Neural cell (in vitro differentiated cells): ENCODE measurements around the gene MERTK. TPM values are rescaled to one million over a fixed set of nuclear protein-coding genes. Genes with fewer than 3 reads are reported as not detected.
A peak's percentile ranks its signal among the peaks of the same experiment; 100 is the strongest.
"Not testable (repeated sequence)": the region's sequence is repeated elsewhere in the genome, so short reads cannot be mapped to it uniquely, and the experiment has no call there.

Source experiments
- H2AFZ ChIP-seq: fragments of 200-600, 300-800 bp; sonication (generic), shearing (Covaris generic); 2 replicates; pipeline ENCODE4 v1.6.0; 2014; ENCODE audit warnings: low read depth, mild to moderate bottlenecking, antibody characterized with exemption, low read length, moderate library complexity
- H3F3A ChIP-seq: fragments of 200-600 bp; shearing (Covaris generic); 2 replicates; pipeline ENCODE4 v1.6.1; 2016; ENCODE audit warnings: mild to moderate bottlenecking, moderate library complexity, mixed read lengths, antibody characterized with exemption, low read length; ENCODE audit not compliant: insufficient read depth, poor library complexity, severe bottlenecking
- H3K27ac ChIP-seq: fragments of 200-600, 300-800 bp; sonication (generic), shearing (Covaris generic); 2 replicates; pipeline ENCODE4 v1.5.1; 2014; ENCODE audit warnings: mild to moderate bottlenecking, low read length, moderate library complexity
- H3K27me3 ChIP-seq: fragments of 300-800, 200-600 bp; sonication (generic), shearing (Covaris generic); 2 replicates; pipeline ENCODE4 v1.6.0; 2014; ENCODE audit warnings: mild to moderate bottlenecking, low read depth, low read length, moderate library complexity; ENCODE audit not compliant: insufficient read depth
- H3K36me3 ChIP-seq: fragments of 300-800, 200-600 bp; sonication (generic), shearing (Covaris generic); 2 replicates; pipeline ENCODE4 v1.5.1; 2014; ENCODE audit warnings: mild to moderate bottlenecking, antibody characterized with exemption, low read length, moderate library complexity; ENCODE audit not compliant: insufficient read depth
- H3K4me2 ChIP-seq: fragments of 300-800, 200-600 bp; sonication (generic), shearing (Covaris generic); 2 replicates; pipeline ENCODE4 v1.6.0; 2014; ENCODE audit warnings: mild to moderate bottlenecking, low read length
- H3K4me3 ChIP-seq: fragments of 300-800, 200-600 bp; sonication (generic), shearing (Covaris generic); 2 replicates; pipeline ENCODE4 v1.5.1; 2014; ENCODE audit warnings: mild to moderate bottlenecking, low read length, moderate library complexity
- H3K79me2 ChIP-seq: fragments of 200-600 bp; shearing (Covaris generic); replicated peaks from 2 replicates; pipeline ENCODE4 v1.6.0; 2014; ENCODE audit warnings: mild to moderate bottlenecking, low read length, moderate library complexity; ENCODE audit not compliant: insufficient read depth
- H3K9ac ChIP-seq: fragments of 300-800, 200-600 bp; sonication (generic), shearing (Covaris generic); 2 replicates; pipeline ENCODE4 v1.6.1; 2016; ENCODE audit warnings: mild to moderate bottlenecking, low read length, mixed read lengths
- H3K9me2 ChIP-seq: fragments of 200-600 bp; shearing (Covaris generic); 2 replicates; pipeline ENCODE4 v1.6.1; 2016; ENCODE audit warnings: mild to moderate bottlenecking, low read length, mixed read lengths; ENCODE audit not compliant: insufficient read depth
- H3K9me3 ChIP-seq: fragments of 200-600, 300-800 bp; sonication (generic), shearing (Covaris generic); 2 replicates; pipeline ENCODE4 v1.6.1; 2016; ENCODE audit warnings: mild to moderate bottlenecking, mixed run types, low read length, moderate library complexity, mixed read lengths
- H4K20me1 ChIP-seq: fragments of 200-600 bp; shearing (Covaris generic); 2 replicates; pipeline ENCODE4 v1.6.1; 2016; ENCODE audit warnings: mild to moderate bottlenecking, mixed run types; ENCODE audit not compliant: insufficient read depth
- CTCF ChIP-seq: fragments of 450-650 bp; IDR thresholded peaks from 2 replicates; pipeline ENCODE4 v1.5.1; 2014; ENCODE audit warnings: antibody characterized with exemption, mild to moderate bottlenecking, moderate library complexity; ENCODE audit not compliant: poor library complexity, severe bottlenecking
- MXI1 ChIP-seq: fragments of 450-650 bp; conservative IDR thresholded peaks from 2 replicates; pipeline ENCODE4 v1.6.1; 2014; ENCODE audit warnings: antibody characterized with exemption, mild to moderate bottlenecking; ENCODE audit not compliant: poor library complexity, severe bottlenecking
- POLR2AphosphoS5 ChIP-seq: IDR thresholded peaks from 2 replicates; pipeline ENCODE4 v1.6.1; 2012
- TAF1 ChIP-seq: IDR thresholded peaks from 2 replicates; pipeline ENCODE4 v1.6.1; 2012; ENCODE audit warnings: low read depth
- polyA plus RNA-seq: library from polyadenylated mRNA; depleted of rRNA; stranded (reverse); fragments of >200 nt; gene quantifications from 2 replicates; pipeline ENCODE4 v1.2.3, GENCODE V29; 2014
- TF ChIP-seq, protein P1 (sequence below): IDR thresholded peaks from 2 replicates; pipeline ENCODE4 v1.6.1; 2012; ENCODE audit warnings: borderline replicate concordance

MERTK gene
- polyA plus RNA-seq, 1 donor from 2014 or later = 0.53 TPM

GRCh38 chr2:111865124-111865523 is 33.3 kb upstream of the MERTK start:
- not testable (repeated sequence) for H3K27me3 ChIP-seq, H3K9me2 ChIP-seq

GRCh38 chr2:111872806-111873205 is 25.6 kb upstream of the MERTK start:
- not testable (repeated sequence) for H3K9me3 ChIP-seq, H3K4me3 ChIP-seq

More at GRCh38 chr2:111865124-111865523, 33.3 kb upstream of the MERTK start:
- H3K36me3 ChIP-seq, H3K79me2 ChIP-seq, H3K9ac ChIP-seq, H3K27ac ChIP-seq, H2AFZ ChIP-seq, H3F3A ChIP-seq, H3K9me3 ChIP-seq, H4K20me1 ChIP-seq, H3K4me3 ChIP-seq, H3K4me2 ChIP-seq: not testable (repeated sequence)

DNA sequence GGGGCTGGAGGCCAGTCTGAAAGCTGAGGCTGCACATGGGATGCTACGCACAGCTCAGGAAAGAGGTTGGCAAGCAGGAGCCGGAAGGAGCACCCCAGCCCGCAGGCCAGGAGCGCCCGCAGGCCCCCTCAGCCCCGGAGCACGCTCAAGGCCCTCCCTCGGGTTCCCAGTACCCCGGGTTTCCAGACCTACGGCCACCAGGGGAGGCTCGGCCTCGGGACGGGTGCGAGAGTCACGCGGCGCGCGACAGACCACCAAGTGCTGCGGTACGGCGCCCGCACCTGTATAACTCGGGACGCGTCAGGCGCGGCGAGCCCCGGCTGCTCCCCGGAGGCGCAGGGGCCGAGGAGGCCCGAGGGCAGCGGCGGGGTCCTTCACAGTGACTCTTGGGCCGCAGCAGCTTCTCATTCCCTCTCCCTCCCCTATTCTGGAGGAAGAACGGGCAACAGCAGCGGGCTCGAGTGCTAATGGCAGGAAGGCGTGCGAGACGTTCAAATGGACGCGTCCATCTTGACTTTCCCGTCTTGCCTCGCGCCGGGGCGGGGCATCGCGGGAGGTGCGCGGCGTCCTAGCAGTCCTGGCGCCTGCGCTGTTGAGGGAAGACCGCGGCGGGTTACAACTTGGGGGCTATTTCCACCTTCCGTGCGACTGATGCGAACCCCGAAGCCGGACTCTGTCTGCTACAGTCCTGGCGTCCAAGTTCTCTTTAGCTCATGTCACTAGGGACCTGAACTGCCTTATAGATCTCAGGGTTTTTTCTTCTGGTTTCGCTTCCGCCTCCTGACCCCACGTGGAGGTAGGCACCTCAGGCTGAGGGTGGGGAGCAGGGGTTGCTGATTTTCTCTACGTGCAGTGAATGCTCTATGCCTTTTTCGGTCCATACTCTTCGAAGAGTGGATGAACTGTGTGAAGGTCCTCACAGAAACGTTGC is 14.5 kb upstream of the MERTK start, which contains the start of gene ANAPC1:
ANAPC1 (minus strand) TSS at position 533 of the 931 bp plus-strand sequence. CDS start 3,368 bp downstream, outside the sequence.
- no peaks in the 10 kb centered on the region for H3K79me2 ChIP-seq
- TF ChIP-seq CTCF = no peak
- TF ChIP-seq, protein P1, sequence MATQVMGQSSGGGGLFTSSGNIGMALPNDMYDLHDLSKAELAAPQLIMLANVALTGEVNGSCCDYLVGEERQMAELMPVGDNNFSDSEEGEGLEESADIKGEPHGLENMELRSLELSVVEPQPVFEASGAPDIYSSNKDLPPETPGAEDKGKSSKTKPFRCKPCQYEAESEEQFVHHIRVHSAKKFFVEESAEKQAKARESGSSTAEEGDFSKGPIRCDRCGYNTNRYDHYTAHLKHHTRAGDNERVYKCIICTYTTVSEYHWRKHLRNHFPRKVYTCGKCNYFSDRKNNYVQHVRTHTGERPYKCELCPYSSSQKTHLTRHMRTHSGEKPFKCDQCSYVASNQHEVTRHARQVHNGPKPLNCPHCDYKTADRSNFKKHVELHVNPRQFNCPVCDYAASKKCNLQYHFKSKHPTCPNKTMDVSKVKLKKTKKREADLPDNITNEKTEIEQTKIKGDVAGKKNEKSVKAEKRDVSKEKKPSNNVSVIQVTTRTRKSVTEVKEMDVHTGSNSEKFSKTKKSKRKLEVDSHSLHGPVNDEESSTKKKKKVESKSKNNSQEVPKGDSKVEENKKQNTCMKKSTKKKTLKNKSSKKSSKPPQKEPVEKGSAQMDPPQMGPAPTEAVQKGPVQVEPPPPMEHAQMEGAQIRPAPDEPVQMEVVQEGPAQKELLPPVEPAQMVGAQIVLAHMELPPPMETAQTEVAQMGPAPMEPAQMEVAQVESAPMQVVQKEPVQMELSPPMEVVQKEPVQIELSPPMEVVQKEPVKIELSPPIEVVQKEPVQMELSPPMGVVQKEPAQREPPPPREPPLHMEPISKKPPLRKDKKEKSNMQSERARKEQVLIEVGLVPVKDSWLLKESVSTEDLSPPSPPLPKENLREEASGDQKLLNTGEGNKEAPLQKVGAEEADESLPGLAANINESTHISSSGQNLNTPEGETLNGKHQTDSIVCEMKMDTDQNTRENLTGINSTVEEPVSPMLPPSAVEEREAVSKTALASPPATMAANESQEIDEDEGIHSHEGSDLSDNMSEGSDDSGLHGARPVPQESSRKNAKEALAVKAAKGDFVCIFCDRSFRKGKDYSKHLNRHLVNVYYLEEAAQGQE = peak; percentile 68
- peak; percentile 87 for TF ChIP-seq TAF1
- TF ChIP-seq MXI1 = peak; percentile 100
- TF ChIP-seq POLR2AphosphoS5 = peak; percentile 89
- H3K9me2 ChIP-seq = no peaks in the 10 kb centered on the region
- H4K20me1 ChIP-seq = no peaks in the 10 kb centered on the region
- H3K27ac ChIP-seq = peak within 1 kb of the TSS; percentile 74
- H3K36me3 ChIP-seq = no peaks in the 10 kb centered on the region
- H3K4me2 ChIP-seq = peak within 1 kb of the TSS; percentile 77
- peaks cover 4% of the 10 kb centered on the region for H3F3A ChIP-seq
- H3K4me3 ChIP-seq = peak within 1 kb of the TSS; percentile 95
- H3K27me3 ChIP-seq = no peaks in the 10 kb centered on the region
- peak within 1 kb of the TSS; percentile 71 for H3K9ac ChIP-seq
- peak within 1 kb of the TSS; percentile 95 for H2AFZ ChIP-seq
- no peaks in the 10 kb centered on the region for H3K9me3 ChIP-seq

More at GRCh38 chr2:111872806-111873205, 25.6 kb upstream of the MERTK start:
- H3K79me2 ChIP-seq, H2AFZ ChIP-seq, H3K9me2 ChIP-seq, H4K20me1 ChIP-seq, H3K27ac ChIP-seq, H3K4me2 ChIP-seq, H3F3A ChIP-seq, H3K9ac ChIP-seq, H3K36me3 ChIP-seq, H3K27me3 ChIP-seq: not testable (repeated sequence)
